Neuronal stem cell (in vitro differentiated cells): ENCODE measurements around the gene WWC1.

Experiments
- DNase-seq: peaks from one replicate; pipeline ENCODE4 v3.0.0-alpha.2; 2013; ENCODE audit warnings: low spot score
- H2AFZ ChIP-seq: one replicate; pipeline ENCODE4 v1.6.1; 2013; ENCODE audit warnings: mild to moderate bottlenecking, low read length, inconsistent platforms
- H2AK5ac ChIP-seq: 2 replicates; pipeline ENCODE4 v1.6.1; 2013; ENCODE audit warnings: low read depth, mild to moderate bottlenecking, inconsistent platforms, low read length, moderate library complexity, mixed read lengths
- H2BK120ac ChIP-seq: 2 replicates; pipeline ENCODE4 v1.6.1; 2013; ENCODE audit warnings: low read depth, mild to moderate bottlenecking, inconsistent platforms, low read length, moderate library complexity, mixed read lengths
- H2BK12ac ChIP-seq: one replicate; pipeline ENCODE4 v1.6.1; 2013; ENCODE audit warnings: low read length, inconsistent platforms
- H2BK15ac ChIP-seq: 2 replicates; pipeline ENCODE4 v1.6.1; 2013; ENCODE audit warnings: mild to moderate bottlenecking, low read length, inconsistent platforms, mixed read lengths
- H2BK5ac ChIP-seq: one replicate; pipeline ENCODE4 v1.6.1; 2013; ENCODE audit warnings: inconsistent platforms, mild to moderate bottlenecking, low read length, moderate library complexity
- H3K14ac ChIP-seq: one replicate; pipeline ENCODE4 v1.6.1; 2013; ENCODE audit warnings: low read length, inconsistent platforms
- H3K18ac ChIP-seq: 2 replicates; pipeline ENCODE4 v1.6.1; 2013; ENCODE audit warnings: low read length, inconsistent platforms
- H3K23ac ChIP-seq: 2 replicates; pipeline ENCODE4 v1.6.1; 2013; ENCODE audit warnings: low read depth, mild to moderate bottlenecking, mixed read lengths, low read length, inconsistent platforms; ENCODE audit not compliant: poor library complexity
- H3K27ac ChIP-seq: replicated peaks from 3 replicates; pipeline ENCODE4 v1.5.1; 2013; ENCODE audit warnings: low read length, inconsistent platforms
- H3K27me3 ChIP-seq, 3 experiments: 2 replicates each; pipeline ENCODE4 v1.6.1; 2013; ENCODE audit warnings: low read length in 3 of 3, mild to moderate bottlenecking in 2 of 3, inconsistent platforms in 1 of 3, low read depth in 1 of 3, mixed read lengths in 1 of 3, moderate library complexity in 1 of 3; ENCODE audit not compliant: control insufficient read depth in 3 of 3, insufficient read depth in 3 of 3
- H3K36me3 ChIP-seq, 2 donors: replicated peaks in 1 of 2; 2 replicates each; pipeline ENCODE4 v1.6.1; 2013; ENCODE audit warnings: low read length in 2 of 2; ENCODE audit not compliant: control insufficient read depth in 2 of 2, insufficient read depth in 2 of 2
- H3K4ac ChIP-seq: 2 replicates; pipeline ENCODE4 v1.6.1; 2013; ENCODE audit warnings: inconsistent platforms, mild to moderate bottlenecking, low read length, moderate library complexity
- H3K4me1 ChIP-seq, 2 donors: 1 replicate in 1 of 2; 2 replicates in 1 of 2; pipeline ENCODE4 v1.6.1; 2013; ENCODE audit warnings: low read length in 2 of 2, low read depth in 1 of 2; ENCODE audit not compliant: control insufficient read depth in 2 of 2, insufficient read depth in 1 of 2
- H3K4me2 ChIP-seq: one replicate; pipeline ENCODE4 v1.6.1; 2013; ENCODE audit warnings: mild to moderate bottlenecking, low read length, inconsistent platforms; ENCODE audit not compliant: insufficient read depth, poor library complexity, severe bottlenecking
- H3K4me3 ChIP-seq, 2 donors: 2 replicates each; pipeline ENCODE4 v1.5.1; 2013; ENCODE audit warnings: low read length in 2 of 2, mild to moderate bottlenecking in 2 of 2, inconsistent platforms in 1 of 2, moderate library complexity in 1 of 2
- H3K79me1 ChIP-seq: one replicate; pipeline ENCODE4 v1.6.1; 2013; ENCODE audit warnings: low read depth, mild to moderate bottlenecking, inconsistent platforms, low read length, moderate library complexity
- H3K9ac ChIP-seq: one replicate; pipeline ENCODE4 v1.6.1; 2013; ENCODE audit warnings: mild to moderate bottlenecking, low read depth, low read length, inconsistent platforms; ENCODE audit not compliant: poor library complexity
- H3K9me3 ChIP-seq, 2 donors: replicated peaks in 1 of 2; 2 replicates each; pipeline versions ENCODE3 to v1.6.1; 2013; ENCODE audit warnings: low read length in 2 of 2, mild to moderate bottlenecking in 2 of 2, inconsistent platforms in 1 of 2, low read depth in 1 of 2, mixed read lengths in 1 of 2, moderate library complexity in 1 of 2; ENCODE audit not compliant: control insufficient read depth in 2 of 2, insufficient read depth in 1 of 2
- H4K8ac ChIP-seq: one replicate; pipeline ENCODE4 v1.6.1; 2013; ENCODE audit warnings: low read depth, mild to moderate bottlenecking, inconsistent platforms, low read length, moderate library complexity
- H4K91ac ChIP-seq: one replicate; pipeline ENCODE4 v1.6.1; 2013; ENCODE audit warnings: low read length, low read depth, mild to moderate bottlenecking, inconsistent platforms; ENCODE audit not compliant: poor library complexity
- WGBS, 2 donors: extraction: QIAGEN DNeasy Blood & Tissue Kit; methylation state at CpG; one replicate each; pipeline ENCODE4 v1.1.7; 2013; ENCODE audit warnings: missing lambda C conversion rate in 2 of 2, mixed read lengths in 1 of 2; ENCODE audit not compliant: insufficient read length in 2 of 2, insufficient replicate concordance in 1 of 2; ENCODE audit errors: extremely low coverage in 2 of 2; 5-methylcytosine and 5-hydroxymethylcytosine counted together

The WWC1 gene

GRCh38 chr5:168353216-168353957 is 61.9 kb downstream of the WWC1 start:
- no peaks in the 10 kb centered on the region for H3K79me1 ChIP-seq
- WGBS, 2 donors, result no CpG with 5 or more reads among the region's 12 CpGs
- H3K18ac ChIP-seq, result no peak overlapping the region
- no peaks in the 10 kb centered on the region for H3K9me3 ChIP-seq
- H2BK5ac ChIP-seq, result no peak overlapping the region
- H2BK12ac ChIP-seq, result no peak overlapping the region
- no peak overlapping the region for H2BK15ac ChIP-seq
- H2AFZ ChIP-seq, result no peak overlapping the region
- H3K27me3 ChIP-seq, result no peaks in the 10 kb centered on the region
- no peak overlapping the region for H2AK5ac ChIP-seq
- no peak for DNase-seq
- H3K4ac ChIP-seq, result no peak overlapping the region
- H3K4me3 ChIP-seq, result no peak overlapping the region
- H3K14ac ChIP-seq, result no peak overlapping the region
- H4K91ac ChIP-seq, result no peak overlapping the region
- H3K4me2 ChIP-seq, result no peak overlapping the region
- H3K23ac ChIP-seq, result no peak overlapping the region
- H3K9ac ChIP-seq, result no peak overlapping the region
- no peak overlapping the region for H3K27ac ChIP-seq
- no peak overlapping the region for H2BK120ac ChIP-seq
- no peak overlapping the region for H4K8ac ChIP-seq
- H3K36me3 ChIP-seq, result no peaks in the 10 kb centered on the region
- H3K4me1 ChIP-seq, result peaks cover 2 to 14% of the 10 kb centered on the region in 2 donors

GRCh38 chr5:168354397-168354796 is 63.0 kb downstream of the WWC1 start:
- no peak overlapping the region for H2AK5ac ChIP-seq
- H3K36me3 ChIP-seq, result no peaks in the 10 kb centered on the region
- H2BK12ac ChIP-seq, result no peak overlapping the region
- H3K27ac ChIP-seq, result no peak overlapping the region
- H3K18ac ChIP-seq, result no peak overlapping the region
- no peak overlapping the region for H3K4me2 ChIP-seq
- no peak overlapping the region for H3K9ac ChIP-seq
- H3K79me1 ChIP-seq, result no peaks in the 10 kb centered on the region
- no peak overlapping the region for H2BK5ac ChIP-seq
- no peaks in the 10 kb centered on the region for H3K9me3 ChIP-seq
- H3K27me3 ChIP-seq, result no peaks in the 10 kb centered on the region
- no peak overlapping the region for H2BK15ac ChIP-seq
- no peak overlapping the region for H2AFZ ChIP-seq
- H4K91ac ChIP-seq, result no peak overlapping the region
- no peak overlapping the region for H3K14ac ChIP-seq
- no peak overlapping the region for H3K4me3 ChIP-seq
- no CpG with 5 or more reads among the region's 2 CpGs for WGBS, 2 donors
- H2BK120ac ChIP-seq, result no peak overlapping the region
- no peak overlapping the region for H3K4ac ChIP-seq
- H3K4me1 ChIP-seq, result peaks cover 2 to 14% of the 10 kb centered on the region in 2 donors
- no peak for DNase-seq
- no peak overlapping the region for H4K8ac ChIP-seq
- H3K23ac ChIP-seq, result no peak overlapping the region

GRCh38 chr5:168356171-168356570 is 64.7 kb downstream of the WWC1 start:
- Histone ChIP-seq H2BK12ac (no peak overlapping the region), H3K4ac (no peak overlapping the region), H3K36me3 (no peaks in the 10 kb centered on the region), H3K79me1 (no peaks in the 10 kb centered on the region), H3K14ac (no peak overlapping the region), H4K8ac (no peak overlapping the region), H3K18ac (no peak overlapping the region), H2BK15ac (no peak overlapping the region), H2BK5ac (no peak overlapping the region), H3K27ac (no peak overlapping the region), H3K9me3 (no peaks in the 10 kb centered on the region), H4K91ac (no peak overlapping the region), H3K4me2 (no peak overlapping the region), H3K23ac (no peak overlapping the region), H3K4me3 (no peak overlapping the region), H3K27me3 (no peaks in the 10 kb centered on the region), H3K9ac (no peak overlapping the region), H2AK5ac (no peak overlapping the region), H3K4me1 (peaks cover 2 to 14% of the 10 kb centered on the region in 2 donors), H2BK120ac (no peak overlapping the region), H2AFZ (no peak overlapping the region)
- DNase-seq, result no peak
- no CpG with 5 or more reads among the region's 13 CpGs for WGBS, 2 donors

GRCh38 chr5:168356592-168356991 is 65.1 kb downstream of the WWC1 start:
- Histone ChIP-seq H2BK5ac (no peak overlapping the region), H3K18ac (no peak overlapping the region), H3K9ac (no peak overlapping the region), H3K14ac (no peak overlapping the region), H3K4me1 (peaks cover 2 to 14% of the 10 kb centered on the region in 2 donors), H4K8ac (no peak overlapping the region), H3K79me1 (no peaks in the 10 kb centered on the region), H2BK12ac (no peak overlapping the region), H2BK120ac (no peak overlapping the region), H3K4me3 (no peak overlapping the region), H2AK5ac (no peak overlapping the region), H3K27me3 (no peaks in the 10 kb centered on the region), H2AFZ (no peak overlapping the region), H2BK15ac (no peak overlapping the region), H3K36me3 (no peaks in the 10 kb centered on the region), H4K91ac (no peak overlapping the region), H3K27ac (no peak overlapping the region), H3K4ac (no peak overlapping the region), H3K23ac (no peak overlapping the region), H3K4me2 (no peak overlapping the region), H3K9me3 (no peaks in the 10 kb centered on the region)
- no peak for DNase-seq
- WGBS, 2 donors, result no CpG with 5 or more reads among the region's 4 CpGs
